ENCODE measurements around the gene CTDSP2. TPM values are rescaled to one million over a fixed set of nuclear protein-coding genes. Genes with fewer than 3 reads are reported as not detected.

Gene CTDSP2
- total and polyA plus RNA-seq, 10 of the 15 experiments (the other 5 are each of a cell fraction or from before 2014, with no cell fraction given): 17.3 to 98.2 (median 54.1) TPM

DNA sequence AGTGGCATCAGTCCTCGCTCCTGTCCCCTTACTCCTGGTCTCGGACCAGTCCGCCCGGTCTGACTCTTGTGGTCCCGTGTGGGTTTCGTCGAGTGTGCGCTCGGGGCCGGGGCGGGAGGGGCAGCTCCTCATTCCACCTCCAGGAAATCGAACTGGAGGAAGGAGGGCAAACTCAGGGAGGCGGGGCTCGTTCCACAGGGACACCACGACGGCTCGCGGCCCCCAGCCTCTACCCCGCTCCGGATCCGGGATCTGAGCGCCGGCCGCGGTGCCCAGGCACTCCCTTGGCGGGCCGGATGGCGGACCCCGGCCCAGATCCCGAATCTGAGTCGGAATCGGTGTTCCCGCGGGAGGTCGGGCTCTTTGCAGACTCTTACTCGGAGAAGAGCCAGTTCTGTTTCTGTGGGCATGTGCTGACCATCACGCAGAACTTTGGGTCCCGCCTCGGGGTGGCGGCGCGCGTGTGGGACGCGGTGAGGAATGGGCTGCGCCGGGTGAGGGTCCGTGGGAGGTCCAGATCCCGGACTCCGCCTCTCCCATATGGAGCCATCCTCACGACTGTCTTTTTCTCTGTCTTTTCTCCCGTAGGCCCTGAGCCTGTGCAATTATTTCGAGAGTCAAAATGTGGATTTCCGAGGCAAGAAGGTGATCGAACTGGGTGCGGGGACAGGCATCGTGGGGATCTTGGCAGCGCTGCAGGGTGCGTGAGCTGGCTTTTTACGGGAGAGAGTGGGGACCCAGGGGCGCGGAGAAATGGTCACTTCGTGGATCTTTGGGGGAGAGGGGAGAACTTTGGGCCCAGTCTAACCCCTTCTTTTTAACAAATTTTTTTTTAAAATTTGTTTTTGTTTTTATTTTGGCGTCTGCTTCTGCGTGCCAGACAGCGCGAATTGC lies 73.9 kb downstream of the CTDSP2 start, which contains the start of gene EEF1AKMT3:
Gene EEF1AKMT3 (plus strand): TSS at position 186 of the 894 bp plus-strand sequence. CDS start 111 bp downstream, at position 297.
- H3K27ac ChIP-seq (ENCODE audit: control insufficient read depth, insufficient read depth): peak within 1 kb of the TSS; percentile 82
- ChIA-PET RAD21 (ENCODE audit: unreplicated experiment) (interaction anchor here (0.6 to 1.2 kb wide), 3 partner anchors 9 to 189 kb away, joined by 3 to 6 read pairs (median 4); no protein-coding TSS in a partner anchor), CTCF (interaction anchor here (0.6 to 1.8 kb wide), 7 partner anchors 9 to 226 kb away, joined by 3 to 19 read pairs (median 6); partner anchors contain the start of genes CDK4 and TSFM), POLR2A (interaction anchor here (0.9 to 1.9 kb wide), 6 partner anchors 10 to 158 kb away, joined by 3 to 11 read pairs (median 4); partner anchors contain the start of gene TSFM), SMC1A (ENCODE audit: uncharacterized antibody, unreplicated experiment) (interaction anchor here (0.7 to 0.8 kb wide), 3 partner anchors 13 to 28 kb away, joined by 4 to 5 read pairs (median 4); partner anchors contain the start of gene TSPAN31)
- no peaks in the 10 kb centered on the region for H4K20me1 ChIP-seq (ENCODE audit: control insufficient read depth, insufficient read depth)
- peak within 1 kb of the TSS; percentile 99 for H3K4me2 ChIP-seq (ENCODE audit: control insufficient read depth, insufficient read depth)
- H2AFZ ChIP-seq (ENCODE audit: control insufficient read depth, low read depth, low read length): peak within 1 kb of the TSS; percentile 90
- peaks cover 0 to 4% of the 10 kb centered on the region in 2 experiments; a peak in 2 of 4 replicates for H3K36me3 ChIP-seq (ENCODE audit: control insufficient read depth in 2 of 2, insufficient read depth in 2 of 2, low read length in 1 of 2)
- in situ Hi-C loops (cut with MboI): no loop called here
- FAIRE-seq: no peak
- DNase-seq (ENCODE audit: low read depth, low spot score): no peak
- TF ChIP-seq NR2C1 (IDR thresholded peaks at IDR 0.05): no peak
- TF ChIP-seq, protein P1, sequence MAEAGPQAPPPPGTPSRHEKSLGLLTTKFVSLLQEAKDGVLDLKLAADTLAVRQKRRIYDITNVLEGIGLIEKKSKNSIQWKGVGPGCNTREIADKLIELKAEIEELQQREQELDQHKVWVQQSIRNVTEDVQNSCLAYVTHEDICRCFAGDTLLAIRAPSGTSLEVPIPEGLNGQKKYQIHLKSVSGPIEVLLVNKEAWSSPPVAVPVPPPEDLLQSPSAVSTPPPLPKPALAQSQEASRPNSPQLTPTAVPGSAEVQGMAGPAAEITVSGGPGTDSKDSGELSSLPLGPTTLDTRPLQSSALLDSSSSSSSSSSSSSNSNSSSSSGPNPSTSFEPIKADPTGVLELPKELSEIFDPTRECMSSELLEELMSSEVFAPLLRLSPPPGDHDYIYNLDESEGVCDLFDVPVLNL (IDR thresholded peaks at IDR 0.05; ENCODE audit: low read depth, low read length): no peak
- no peak for TF ChIP-seq POLR2A (IDR thresholded peaks at IDR 0.05; ENCODE audit: low read depth, low read length)
- 0 out of 2 replicates have a peak, but pooled peaks have one; percentile 21 for TF ChIP-seq ZNF217 (IDR thresholded peaks at IDR 0.05)
- TF ChIP-seq TCF12 (IDR thresholded peaks at IDR 0.05; ENCODE audit: low read depth, low read length): 0 out of 2 replicates have a peak, but pooled peaks have one; percentile 20
- TF ChIP-seq EED (IDR thresholded peaks at IDR 0.05; ENCODE audit: low read depth): 0 out of 2 replicates have a peak, but pooled peaks have one; percentile 35
- BruUV-seq (replicated peaks): TSS peak; percentile 63
- H3K4me3 ChIP-seq: peak within 1 kb of the TSS; percentile 90
- 10% methylated on average over 66 of the region's 67 CpGs for WGBS (ENCODE audit: insufficient coverage, insufficient replicate concordance, low lambda C conversion rate, missing lambda C conversion rate)
- H3K9ac ChIP-seq (ENCODE audit: control insufficient read depth, insufficient read depth, low read length): peak within 1 kb of the TSS; percentile 83
- peak; percentile 48 for ATAC-seq
- H3K27me3 ChIP-seq (replicated peaks in 1 of 2; ENCODE audit: control insufficient read depth in 2 of 2, insufficient read depth in 2 of 2, low read length in 1 of 2): no peaks in the 10 kb centered on the region
- intact Hi-C loops (cut with micrococcal nuclease; ENCODE audit: unreplicated experiment): loop anchor here (1.0 kb wide), 1 partner anchor 16 kb away; no protein-coding TSS in a partner anchor
- H3K9me3 ChIP-seq (replicated peaks; ENCODE audit: control insufficient read depth, insufficient read depth, low read length): no peaks in the 10 kb centered on the region
- H3K79me2 ChIP-seq (ENCODE audit: control insufficient read depth, insufficient read depth, low read length): no peaks in the 10 kb centered on the region
- H3K4me1 ChIP-seq (ENCODE audit: control insufficient read depth, insufficient read depth, low read length): peaks cover 3% of the 10 kb centered on the region
